NCI-H1417 (cell line): ENCODE data around the gene KRT27.

Experiments
- DNase-seq, 3 experiments: peaks; one replicate each; lab custom pipeline; 2025; lab: John Stamatoyannopoulos, UW

Gene KRT27

GRCh38 chr17:40809721-40810421 is 27.5 kb upstream of the KRT27 start:
- no peak for DNase-seq

- no peak for DNase-seq
Measured at GRCh38 chr17:40806131-40806530, 23.8 kb upstream of the KRT27 start.

DNA sequence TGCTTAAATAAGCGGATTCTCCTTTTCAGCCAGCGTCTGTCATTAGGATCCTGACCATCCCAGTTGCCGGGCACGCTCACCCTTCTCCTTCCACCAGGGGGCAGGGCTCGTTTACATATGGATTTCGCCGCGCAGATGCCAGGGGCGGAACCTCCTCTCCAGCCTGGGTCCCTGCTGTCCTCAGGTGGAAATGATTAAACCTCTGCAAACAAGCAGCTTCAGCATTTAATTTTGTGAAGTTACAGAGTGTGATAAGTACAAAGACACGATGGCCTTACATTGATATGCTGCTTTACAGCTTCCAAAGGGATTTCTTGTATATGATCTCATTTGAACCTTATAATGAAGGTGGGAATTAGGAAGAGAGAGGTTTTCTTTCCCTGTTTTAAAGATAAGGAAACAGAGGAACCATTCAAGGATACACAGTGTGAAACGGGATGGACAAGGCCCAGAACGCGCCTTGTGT is 21.3 kb upstream of the KRT27 start:
- DNase-seq: peak; percentile 58 to 91 (median 80)

- no peak for DNase-seq
Measured at GRCh38 chr17:40801157-40801556, 18.8 kb upstream of the KRT27 start.

- DNase-seq: no peak
Measured at GRCh38 chr17:40800381-40800780, 18.0 kb upstream of the KRT27 start.

GRCh38 chr17:40799859-40800258 is 17.5 kb upstream of the KRT27 start, which contains the start of gene KRT28:
Gene KRT28 (minus strand): TSS chr17:40799959. CDS start chr17:40799893, 66 bp downstream.
- DNase-seq: no peak

- no peak for DNase-seq
Measured at GRCh38 chr17:40796846-40797245, 14.5 kb upstream of the KRT27 start.

GRCh38 chr17:40795019-40795667 is 12.8 kb upstream of the KRT27 start:
- DNase-seq: no peak

DNA sequence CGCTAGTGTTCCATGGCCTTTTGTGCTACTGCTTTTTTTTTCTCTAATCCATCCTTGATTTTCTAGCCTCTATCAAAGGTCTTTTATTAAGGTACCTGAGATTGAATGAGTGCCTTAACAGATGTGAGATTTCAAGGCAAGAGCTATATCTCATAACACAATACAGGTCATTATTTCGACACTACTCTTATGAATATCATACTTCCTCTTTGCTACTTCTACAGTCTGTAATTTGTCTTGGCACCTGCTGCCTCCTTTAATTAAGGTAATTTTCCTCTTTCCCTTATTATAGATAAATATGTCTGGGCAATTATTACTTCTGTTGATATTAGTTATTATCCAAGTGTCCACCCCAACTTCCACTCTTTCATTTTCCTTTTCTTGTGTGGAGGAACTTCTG is 12.1 kb upstream of the KRT27 start:
- peak in 1 of 3 experiments; percentile 67 for DNase-seq

GRCh38 chr17:40793832-40794231 is 11.5 kb upstream of the KRT27 start:
- peak in 2 of 3 experiments; percentile 39 to 79 for DNase-seq

GRCh38 chr17:40791787-40792436 is 9.6 kb upstream of the KRT27 start:
- DNase-seq: no peak

DNA sequence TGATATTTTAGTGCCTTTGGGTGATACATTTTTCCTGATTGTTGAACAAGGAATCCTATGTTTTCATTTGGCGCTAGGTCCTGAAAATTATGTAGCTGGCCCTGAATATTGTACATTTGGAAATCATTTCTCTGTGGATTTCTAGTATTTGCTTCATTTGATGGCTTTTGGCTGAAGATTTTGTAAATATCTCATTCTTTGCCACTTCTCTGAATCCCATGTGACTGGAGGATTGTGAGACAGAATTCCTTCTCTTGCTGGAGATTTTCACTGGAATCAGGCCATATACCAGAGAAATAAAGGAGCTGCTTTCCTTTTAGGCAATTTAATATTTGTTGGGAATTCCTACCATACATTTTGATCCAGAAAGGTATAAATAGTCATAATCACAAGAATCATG is 8.8 kb upstream of the KRT27 start:
- DNase-seq: no peak

GRCh38 chr17:40779181-40779909 is 3.0 kb downstream of the KRT27 start:
- peak; percentile 24 to 54 (median 32) for DNase-seq

- no peak for DNase-seq
Measured at GRCh38 chr17:40778461-40778860, 3.9 kb downstream of the KRT27 start.

DNA sequence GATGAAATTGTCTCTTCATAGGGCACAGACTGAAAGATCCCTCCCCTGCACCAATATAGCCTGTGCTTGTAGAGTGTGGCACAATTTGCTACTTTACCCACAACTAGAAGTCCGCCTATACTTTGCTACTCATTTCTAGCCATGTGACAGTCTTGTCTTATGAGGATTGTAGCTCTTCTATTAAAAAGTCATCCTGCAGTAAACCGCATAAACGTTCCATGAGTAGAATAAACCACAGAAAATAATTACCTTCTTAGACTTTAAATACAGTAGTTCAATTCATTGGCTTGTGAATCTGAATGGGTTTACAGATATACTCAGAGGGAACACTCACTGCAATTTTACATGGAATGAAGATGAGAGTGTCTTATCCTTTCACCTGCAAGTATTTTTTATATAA is 4.4 kb downstream of the KRT27 start:
- DNase-seq: no peak

GRCh38 chr17:40777459-40777858 is 4.9 kb downstream of the KRT27 start:
- DNase-seq: peak; percentile 21 to 66 (median 48)

DNA sequence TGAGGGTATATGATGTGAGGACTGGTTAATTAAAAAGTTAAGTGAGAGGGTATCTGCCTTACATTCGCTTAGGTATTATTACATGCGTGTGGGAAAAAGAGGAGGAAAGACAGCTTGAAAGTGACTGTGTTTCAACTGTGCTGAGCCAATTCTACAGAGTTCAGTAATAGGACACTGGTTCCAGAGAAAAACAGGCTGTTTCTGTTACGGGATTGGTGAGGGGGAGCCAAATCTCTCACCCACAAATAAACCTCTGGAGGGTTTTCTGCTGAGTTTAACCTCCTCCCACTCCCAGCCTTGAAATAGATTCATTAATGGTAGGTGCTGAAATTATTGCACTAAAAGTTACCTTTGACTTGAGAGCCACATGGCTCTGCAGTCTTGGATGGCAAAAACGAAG is 6.4 kb downstream of the KRT27 start:
- no peak for DNase-seq

DNA sequence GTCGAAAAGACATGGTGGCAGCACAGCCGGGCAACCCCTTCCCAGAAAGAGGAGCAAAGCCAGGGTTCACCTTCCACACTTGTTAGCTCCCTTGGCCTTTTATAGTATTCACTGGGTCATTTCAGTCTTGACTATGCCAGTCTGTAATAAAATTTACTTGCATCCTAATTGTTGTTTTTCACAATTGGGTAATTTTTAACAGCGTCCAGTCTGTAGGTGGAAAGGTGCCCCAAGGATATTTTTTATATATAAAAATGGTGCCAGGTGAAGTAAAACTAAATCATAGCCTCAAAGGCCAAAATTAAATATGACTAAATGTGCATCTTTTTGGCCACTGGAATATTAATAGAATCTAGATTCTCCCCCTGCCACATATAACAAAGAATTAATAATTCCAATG is 10.2 kb downstream of the KRT27 start, which contains the start of gene KRT26:
Gene KRT26 (minus strand): TSS at position 101 of the 400 bp plus-strand sequence. CDS start 88 bp downstream, at position 13.
- no peak for DNase-seq

DNA sequence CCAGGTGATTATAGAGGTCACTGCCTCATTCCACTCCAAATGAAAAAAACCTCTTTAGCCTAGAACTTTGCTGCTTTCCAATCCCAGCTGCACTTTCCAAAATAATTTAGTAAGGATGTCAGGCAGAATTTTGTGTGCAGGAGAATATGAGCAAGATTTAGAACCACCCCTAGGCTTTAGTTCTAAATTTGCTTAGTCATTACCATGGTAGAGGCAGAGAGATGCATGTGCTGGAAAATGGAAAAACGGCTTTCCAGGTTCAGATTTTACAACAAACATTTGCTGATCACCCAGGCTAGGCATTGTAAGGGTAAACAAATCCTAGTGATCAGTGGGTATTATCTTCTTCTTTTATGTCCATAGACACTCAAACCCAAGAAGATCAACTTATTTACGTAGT is 16.7 kb downstream of the KRT27 start:
- no peak for DNase-seq

GRCh38 chr17:40763752-40764151 is 18.6 kb downstream of the KRT27 start:
- DNase-seq: no peak

- DNase-seq: no peak
Measured at GRCh38 chr17:40760105-40761016, 22.0 kb downstream of the KRT27 start.
